WTC11 (cell line): ENCODE data around the gene RHOT2.

ENCODE experiments used
- CTCF ChIP-seq: fragments of 200-600 bp; IDR thresholded peaks from 2 replicates; pipeline ENCODE4 v1.8.0; 2022; ENCODE audit warnings: antibody characterized with exemption
- FOXK1 ChIP-seq: sonication (generic); formaldehyde crosslinking; IDR thresholded peaks from 2 replicates; pipeline ENCODE4 v1.8.0; 2022; ENCODE audit warnings: mild to moderate bottlenecking, moderate library complexity, missing genetic modification reagents
- NR2C2 ChIP-seq: sonication (generic); formaldehyde crosslinking; IDR thresholded peaks from 2 replicates; pipeline ENCODE4 v1.8.0; 2022; ENCODE audit warnings: mild to moderate bottlenecking, missing genetic modification reagents

GRCh38 chr16:637081-638018 is 30.6 kb upstream of the RHOT2 start:
- no peak for TF ChIP-seq CTCF
- no peak for TF ChIP-seq FOXK1
- no peak for TF ChIP-seq NR2C2 (CRISPR knock-in tag)
